Transverse colon (tissue), 4 donors: ENCODE measurements around the gene FAM186B. TPM values are rescaled to one million over a fixed set of nuclear protein-coding genes. Genes with fewer than 3 reads are reported as not detected.

ENCODE experiments used
- DNase-seq: peaks from one replicate; pipeline ENCODE4 v3.0.0-alpha.2; 2019
- H3K27ac ChIP-seq, 4 donors: fragments of 200-600 bp; sonication (generic); 2 replicates each; pipeline ENCODE4 v1.5.1; 2016 to 2018; ENCODE audit warnings: inconsistent platforms in 4 of 4
- H3K27me3 ChIP-seq: fragments of 200-600 bp; sonication (generic); 2 replicates; pipeline ENCODE4 v1.5.1; 2017; ENCODE audit warnings: inconsistent platforms
- H3K36me3 ChIP-seq, 4 donors: fragments of 200-600 bp; sonication (generic); 2 replicates each; pipeline ENCODE4 v1.5.1; 2017 to 2019; ENCODE audit warnings: inconsistent platforms in 4 of 4
- H3K4me1 ChIP-seq, 4 donors: fragments of 200-600 bp; sonication (generic); 2 replicates each; pipeline ENCODE4 v1.5.1; 2017 to 2020; ENCODE audit warnings: inconsistent platforms in 4 of 4
- H3K4me3 ChIP-seq, 4 donors: fragments of 200-600 bp; sonication (generic); 1 replicate in 1 of 4; 2 replicates in 3 of 4; pipeline versions ENCODE4 v1.5.1 to v1.6.1; 2017 to 2019; ENCODE audit warnings: inconsistent platforms in 4 of 4
- H3K9me3 ChIP-seq, 2 donors: fragments of 200-600 bp; sonication (generic); 2 replicates each; pipeline ENCODE4 v1.5.1; 2017 to 2019; ENCODE audit warnings: inconsistent platforms in 2 of 2
- EP300 ChIP-seq: sonication (generic); formaldehyde crosslinking; IDR thresholded peaks from one replicate; pipeline ENCODE4 v1.6.1; 2017; ENCODE audit warnings: antibody characterized with exemption, low read depth
- POLR2A ChIP-seq: fragments of 450-650 bp; IDR thresholded peaks from one replicate; pipeline ENCODE4 v1.6.1; 2016; ENCODE audit warnings: antibody characterized with exemption, mild to moderate bottlenecking, moderate library complexity
- POLR2AphosphoS5 ChIP-seq, 3 donors: sonication (generic); formaldehyde crosslinking; IDR thresholded peaks; one replicate each; pipeline ENCODE4 v1.6.1; 2016; ENCODE audit warnings: antibody characterized with exemption in 3 of 3
- WGBS, 2 donors: methylation state at CpG; one replicate each; pipeline ENCODE4 v1.1.5; 2018; ENCODE audit warnings: low coverage in 1 of 2; 5-methylcytosine and 5-hydroxymethylcytosine counted together
- in situ Hi-C, 4 donors: fragments of 200-750 bp; cut with MboI; loops; one replicate each; pipeline versions ENCODE4 v1.15.0 to v1.15.1; 2017; ENCODE audit warnings: low sequenced_read_pairs in 3 of 4, low pct_ligation_motif_present in 1 of 4, low pct_unique_long_range_greater_than_20kb in 1 of 4
- intact Hi-C: fragments of 100-400 bp; cut with DNase I; formaldehyde crosslinking; loops from one replicate; pipeline ENCODE4 v1.15.1; 2023; ENCODE audit warnings: low total_unique reads
- total RNA-seq, 4 donors: library from RNA; depleted of rRNA; stranded (reverse); fragments of >200 nt; gene quantifications; one replicate each; pipeline ENCODE4 v1.1.0, GENCODE V29; 2016
- TF ChIP-seq, protein P1 (sequence below), 5 experiments: fragments of 200-600 bp in 3 of 5; fragments of 450-650 bp in 2 of 5; sonication (generic) in 3 of 5; IDR thresholded peaks; 1 replicate in 2 of 5; 2 replicates in 3 of 5; pipeline ENCODE4 v1.5.1; 2016 to 2017; ENCODE audit warnings: antibody characterized with exemption in 5 of 5, inconsistent platforms in 3 of 5, mild to moderate bottlenecking in 2 of 5, moderate library complexity in 1 of 5

The FAM186B gene
- total RNA-seq, 4 donors from 2014 or later, result 0.14 to 0.64 TPM; not detected in 2

DNA sequence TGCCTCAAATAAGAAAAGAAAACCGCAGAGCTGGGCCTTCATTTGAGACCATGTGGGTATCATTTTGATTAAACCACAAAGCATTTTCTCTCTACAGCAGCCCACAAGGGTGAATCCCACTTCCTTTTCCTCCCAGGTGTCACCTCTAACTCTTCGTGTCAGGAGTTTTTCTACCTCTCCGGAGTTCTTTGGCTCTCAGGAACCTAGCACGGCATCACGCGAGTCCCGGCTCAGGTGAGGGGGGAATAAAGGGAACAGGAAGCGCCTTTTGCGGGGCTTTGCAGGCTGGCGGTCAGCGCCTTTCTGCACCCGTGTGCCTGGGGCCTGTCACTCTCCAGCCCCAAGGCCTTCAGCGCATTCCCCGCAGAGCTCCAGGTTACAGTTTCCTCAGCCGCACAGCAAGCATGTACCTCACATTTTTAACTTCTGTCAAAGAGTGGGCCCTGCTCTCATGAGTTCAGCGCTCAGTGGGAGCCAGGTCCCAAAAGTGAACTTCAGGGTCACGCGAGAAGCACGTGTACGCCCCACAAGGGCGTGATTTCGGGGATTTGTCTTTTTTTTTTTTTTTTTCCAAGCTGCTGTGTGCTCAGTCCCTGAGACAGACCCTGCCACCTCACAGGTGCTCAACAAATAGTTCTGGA is 17.2 kb upstream of the FAM186B start:
- H3K36me3 ChIP-seq, result no peaks in the 10 kb centered on the region
- H3K4me1 ChIP-seq, result peaks cover 6 to 25% (median 16%) of the 10 kb centered on the region in 4 donors
- no peaks in the 10 kb centered on the region for H3K9me3 ChIP-seq
- 2 to 4% methylated on average over 10 to 22 of the region's 22 CpGs for WGBS, 2 donors
- peak; percentile 47 for DNase-seq
- peak overlapping the region; percentile 15 to 70 (median 52) for H3K4me3 ChIP-seq
- TF ChIP-seq EP300 (no peak), POLR2AphosphoS5 (IDR thresholded peaks at IDR 0.05) (no peak), POLR2A (no peak)
- TF ChIP-seq, protein P1, sequence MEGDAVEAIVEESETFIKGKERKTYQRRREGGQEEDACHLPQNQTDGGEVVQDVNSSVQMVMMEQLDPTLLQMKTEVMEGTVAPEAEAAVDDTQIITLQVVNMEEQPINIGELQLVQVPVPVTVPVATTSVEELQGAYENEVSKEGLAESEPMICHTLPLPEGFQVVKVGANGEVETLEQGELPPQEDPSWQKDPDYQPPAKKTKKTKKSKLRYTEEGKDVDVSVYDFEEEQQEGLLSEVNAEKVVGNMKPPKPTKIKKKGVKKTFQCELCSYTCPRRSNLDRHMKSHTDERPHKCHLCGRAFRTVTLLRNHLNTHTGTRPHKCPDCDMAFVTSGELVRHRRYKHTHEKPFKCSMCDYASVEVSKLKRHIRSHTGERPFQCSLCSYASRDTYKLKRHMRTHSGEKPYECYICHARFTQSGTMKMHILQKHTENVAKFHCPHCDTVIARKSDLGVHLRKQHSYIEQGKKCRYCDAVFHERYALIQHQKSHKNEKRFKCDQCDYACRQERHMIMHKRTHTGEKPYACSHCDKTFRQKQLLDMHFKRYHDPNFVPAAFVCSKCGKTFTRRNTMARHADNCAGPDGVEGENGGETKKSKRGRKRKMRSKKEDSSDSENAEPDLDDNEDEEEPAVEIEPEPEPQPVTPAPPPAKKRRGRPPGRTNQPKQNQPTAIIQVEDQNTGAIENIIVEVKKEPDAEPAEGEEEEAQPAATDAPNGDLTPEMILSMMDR (IDR thresholded peaks at IDR 0.05), result no peak
- intact Hi-C loops (no loop called here), in situ Hi-C loops (no loop called here)
- peak overlapping the region; percentile 76 to 89 (median 86) for H3K27ac ChIP-seq
- no peaks in the 10 kb centered on the region for H3K27me3 ChIP-seq

- in situ Hi-C loops, result no loop called here
- Histone ChIP-seq H3K4me3 (peak overlapping the region in 3 of 4 donors; percentile 49 to 70 (median 56)), H3K27me3 (no peaks in the 10 kb centered on the region), H3K4me1 (peaks cover 6 to 25% (median 16%) of the 10 kb centered on the region in 4 donors), H3K27ac (peak overlapping the region; percentile 76 to 89 (median 86)), H3K9me3 (no peaks in the 10 kb centered on the region), H3K36me3 (no peaks in the 10 kb centered on the region)
- TF ChIP-seq, protein P1 (IDR thresholded peaks at IDR 0.05), result no peak
- intact Hi-C loops, result no loop called here
- DNase-seq, result no peak
- 5 to 12% methylated on average over 9 to 33 of the region's 33 CpGs for WGBS, 2 donors
Measured at GRCh38 chr12:49621651-49622500, 16.4 kb upstream of the FAM186B start.

DNA sequence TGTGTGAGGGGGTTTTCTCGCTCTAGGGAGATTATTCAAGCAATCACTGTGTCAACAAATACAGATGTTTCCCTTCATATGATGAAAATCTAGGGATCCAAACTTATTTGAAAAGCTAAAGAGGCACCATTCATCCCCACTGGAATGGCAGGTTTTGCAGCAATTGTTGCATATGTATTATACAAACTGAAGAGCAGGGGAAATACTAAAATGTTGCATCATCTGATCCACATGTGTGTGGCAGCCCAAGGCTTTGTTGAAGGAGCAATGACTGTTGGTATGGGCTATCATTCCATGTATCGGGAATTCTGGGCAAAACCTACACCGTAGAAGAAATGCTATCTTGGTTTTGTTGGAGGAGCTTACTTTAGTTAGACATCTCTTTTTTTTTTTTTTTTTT is 13.8 kb upstream of the FAM186B start:
- H3K9me3 ChIP-seq, result no peaks in the 10 kb centered on the region
- peaks cover 6 to 25% (median 16%) of the 10 kb centered on the region in 4 donors for H3K4me1 ChIP-seq
- TF ChIP-seq, protein P1 (IDR thresholded peaks at IDR 0.05), result no peak
- TF ChIP-seq POLR2AphosphoS5 (IDR thresholded peaks at IDR 0.05) (no peak), EP300 (no peak)
- peaks cover 9% of the 10 kb centered on the region for H3K27me3 ChIP-seq
- DNase-seq, result no peak
- no peak overlapping the region for H3K27ac ChIP-seq
- 88 to 89% methylated on average over 3 of the region's 3 CpGs for WGBS, 2 donors
- no peak overlapping the region for H3K4me3 ChIP-seq
- no peaks in the 10 kb centered on the region for H3K36me3 ChIP-seq
- in situ Hi-C loops, result no loop called here
- intact Hi-C loops, result no loop called here

DNA sequence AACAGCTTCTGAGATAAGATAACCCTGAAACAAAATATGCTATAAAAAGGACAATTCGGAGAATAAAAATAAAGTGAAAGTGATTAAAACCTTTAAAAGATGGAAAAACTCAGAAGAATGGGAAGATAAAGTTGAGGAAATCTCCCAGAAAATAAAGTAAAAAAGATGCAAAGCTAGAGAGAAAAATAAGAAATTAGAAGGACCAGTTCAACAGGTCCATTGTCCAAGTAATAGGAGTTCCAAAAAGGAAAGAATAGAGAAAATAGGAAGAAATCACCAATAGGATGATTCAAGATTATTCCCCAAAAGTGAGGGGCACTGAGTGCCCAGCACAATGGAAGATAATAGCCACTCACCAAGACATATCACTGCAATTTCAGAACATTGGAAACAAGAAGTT is 13.1 kb upstream of the FAM186B start:
- in situ Hi-C loops, result no loop called here

More for the DNA sequence above, 13.1 kb upstream of the FAM186B start:
- TF ChIP-seq EP300 (no peak), POLR2AphosphoS5 (IDR thresholded peaks at IDR 0.05) (no peak), POLR2A (no peak)
- TF ChIP-seq, protein P1 (IDR thresholded peaks at IDR 0.05), result no peak
- Histone ChIP-seq H3K36me3 (no peaks in the 10 kb centered on the region), H3K9me3 (no peaks in the 10 kb centered on the region), H3K27ac (no peak overlapping the region), H3K4me1 (peaks cover 6 to 18% (median 13%) of the 10 kb centered on the region in 4 donors), H3K27me3 (peaks cover 9% of the 10 kb centered on the region), H3K4me3 (no peak overlapping the region)
- intact Hi-C loops, result no loop called here
- DNase-seq, result no peak
- 86 to 100% methylated on average over 1 of the region's 1 CpG for WGBS, 2 donors
